ENCODE results near the gene LEF1.

LEF1 gene

GRCh38 chr4:108168671-108169523 is at the start of gene LEF1:
Gene LEF1 (minus strand): TSS chr4:108168932. CDS start chr4:108167767, 1,165 bp downstream.
- Histone ChIP-seq H3K27ac (no peak within 1 kb of the TSS), H3K4me3 (peak within 1 kb of the TSS; percentile 74)
- no peak for TF ChIP-seq CTCF (IDR thresholded peaks at IDR 0.05)
- no peak for DNase-seq (ENCODE audit: low spot score)

GRCh38 chr4:108216510-108216909 is 47.8 kb upstream of the LEF1 start:
- Histone ChIP-seq H3K27ac (no peak overlapping the region), H3K4me3 (no peak overlapping the region)
- DNase-seq (ENCODE audit: low spot score): no peak
- no peak for TF ChIP-seq CTCF (IDR thresholded peaks at IDR 0.05)

GRCh38 chr4:108215055-108215454 is 46.3 kb upstream of the LEF1 start:
- DNase-seq (ENCODE audit: low spot score): no peak
- H3K27ac ChIP-seq: no peak overlapping the region
- H3K4me3 ChIP-seq: no peak overlapping the region
- TF ChIP-seq CTCF (IDR thresholded peaks at IDR 0.05): no peak

GRCh38 chr4:108213723-108214122 is 45.0 kb upstream of the LEF1 start:
- TF ChIP-seq CTCF (IDR thresholded peaks at IDR 0.05): no peak
- no peak overlapping the region for H3K4me3 ChIP-seq
- no peak for DNase-seq (ENCODE audit: low spot score)
- no peak overlapping the region for H3K27ac ChIP-seq

GRCh38 chr4:108213308-108213707 is 44.6 kb upstream of the LEF1 start:
- Histone ChIP-seq H3K27ac (no peak overlapping the region), H3K4me3 (no peak overlapping the region)
- TF ChIP-seq CTCF (IDR thresholded peaks at IDR 0.05): no peak
- DNase-seq (ENCODE audit: low spot score): no peak

GRCh38 chr4:108210989-108211835 is 42.5 kb upstream of the LEF1 start:
- DNase-seq (ENCODE audit: low spot score): no peak
- no peak for TF ChIP-seq CTCF (IDR thresholded peaks at IDR 0.05)
- Histone ChIP-seq H3K27ac (no peak overlapping the region), H3K4me3 (no peak overlapping the region)

Measured in coronary artery (tissue), 2 donors.